NCI-H2227 (cell line): ENCODE measurements around the gene SYT2.
"Not testable (repeated sequence)": the region's sequence is repeated elsewhere in the genome, so short reads cannot be mapped to it uniquely, and the experiment has no call there.

ENCODE experiments used
- DNase-seq: peaks from one replicate; lab custom pipeline; 2025; ENCODE audit not compliant: unreplicated experiment; lab: John Stamatoyannopoulos, UW

Gene SYT2

GRCh38 chr1:202625416-202626360 lies 84.6 kb downstream of the SYT2 start:
- peak; percentile 77 for DNase-seq

- DNase-seq: no peak
Observed at GRCh38 chr1:202624781-202625108, 85.5 kb downstream of the SYT2 start.

GRCh38 chr1:202624088-202624780 lies 86.0 kb downstream of the SYT2 start:
- no peak for DNase-seq

- DNase-seq: not testable (repeated sequence)
Observed at GRCh38 chr1:202623476-202623875, 86.8 kb downstream of the SYT2 start.

- DNase-seq: no peak
Observed at GRCh38 chr1:202623075-202623474, 87.2 kb downstream of the SYT2 start.

- DNase-seq: no peak
Observed at GRCh38 chr1:202622388-202622787, 87.9 kb downstream of the SYT2 start.

- no peak for DNase-seq
Observed at GRCh38 chr1:202621446-202621845, 88.8 kb downstream of the SYT2 start.

GRCh38 chr1:202620036-202620435 lies 90.2 kb downstream of the SYT2 start:
- DNase-seq: not testable (repeated sequence)

- DNase-seq: no peak
Observed at GRCh38 chr1:202619505-202619904, 90.7 kb downstream of the SYT2 start.

- DNase-seq: not testable (repeated sequence)
Observed at GRCh38 chr1:202619012-202619411, 91.2 kb downstream of the SYT2 start.

GRCh38 chr1:202616355-202616915 lies 93.8 kb downstream of the SYT2 start:
- DNase-seq: no peak

GRCh38 chr1:202615501-202616354 lies 94.5 kb downstream of the SYT2 start:
- DNase-seq: no peak

- DNase-seq: not testable (repeated sequence)
Observed at GRCh38 chr1:202615208-202615500, 95.1 kb downstream of the SYT2 start.

GRCh38 chr1:202614363-202615207 lies 95.7 kb downstream of the SYT2 start:
- DNase-seq: not testable (repeated sequence)

GRCh38 chr1:202613571-202613970 lies 96.7 kb downstream of the SYT2 start:
- DNase-seq: no peak

GRCh38 chr1:202612036-202612435 lies 98.2 kb downstream of the SYT2 start:
- not testable (repeated sequence) for DNase-seq

- no peak for DNase-seq
Observed at GRCh38 chr1:202605515-202605914, 104.7 kb downstream of the SYT2 start.

GRCh38 chr1:202603435-202603834 lies 106.8 kb downstream of the SYT2 start:
- no peak for DNase-seq

GRCh38 chr1:202600432-202601041 lies 109.7 kb downstream of the SYT2 start:
- DNase-seq: no peak
